ENCODE data around the gene CEACAM7.

CEACAM7 gene

DNA sequence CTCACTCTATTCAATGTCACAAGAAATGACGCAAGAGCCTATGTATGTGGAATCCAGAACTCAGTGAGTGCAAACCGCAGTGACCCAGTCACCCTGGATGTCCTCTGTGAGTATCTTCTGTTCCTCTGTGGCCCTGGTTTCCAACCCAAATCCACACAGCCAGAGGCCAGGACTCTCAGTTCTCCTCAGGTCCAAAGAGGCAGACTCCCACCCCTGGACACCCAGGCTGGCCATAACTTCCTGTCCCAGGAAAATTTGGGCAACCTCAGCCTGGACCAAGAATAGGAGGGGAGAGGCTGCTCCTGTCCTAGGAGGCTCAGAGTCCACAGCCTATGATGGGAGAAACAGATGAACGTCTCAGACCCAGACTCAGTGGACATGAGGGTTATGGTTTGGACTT lies 32.0 kb upstream of the CEACAM7 start (continued):
- no peak for TF ChIP-seq ZNF510 (tag by site-specific recombination; IDR thresholded peaks at IDR 0.05; ENCODE audit: insufficient replicate concordance)
- TF ChIP-seq, protein P1, sequence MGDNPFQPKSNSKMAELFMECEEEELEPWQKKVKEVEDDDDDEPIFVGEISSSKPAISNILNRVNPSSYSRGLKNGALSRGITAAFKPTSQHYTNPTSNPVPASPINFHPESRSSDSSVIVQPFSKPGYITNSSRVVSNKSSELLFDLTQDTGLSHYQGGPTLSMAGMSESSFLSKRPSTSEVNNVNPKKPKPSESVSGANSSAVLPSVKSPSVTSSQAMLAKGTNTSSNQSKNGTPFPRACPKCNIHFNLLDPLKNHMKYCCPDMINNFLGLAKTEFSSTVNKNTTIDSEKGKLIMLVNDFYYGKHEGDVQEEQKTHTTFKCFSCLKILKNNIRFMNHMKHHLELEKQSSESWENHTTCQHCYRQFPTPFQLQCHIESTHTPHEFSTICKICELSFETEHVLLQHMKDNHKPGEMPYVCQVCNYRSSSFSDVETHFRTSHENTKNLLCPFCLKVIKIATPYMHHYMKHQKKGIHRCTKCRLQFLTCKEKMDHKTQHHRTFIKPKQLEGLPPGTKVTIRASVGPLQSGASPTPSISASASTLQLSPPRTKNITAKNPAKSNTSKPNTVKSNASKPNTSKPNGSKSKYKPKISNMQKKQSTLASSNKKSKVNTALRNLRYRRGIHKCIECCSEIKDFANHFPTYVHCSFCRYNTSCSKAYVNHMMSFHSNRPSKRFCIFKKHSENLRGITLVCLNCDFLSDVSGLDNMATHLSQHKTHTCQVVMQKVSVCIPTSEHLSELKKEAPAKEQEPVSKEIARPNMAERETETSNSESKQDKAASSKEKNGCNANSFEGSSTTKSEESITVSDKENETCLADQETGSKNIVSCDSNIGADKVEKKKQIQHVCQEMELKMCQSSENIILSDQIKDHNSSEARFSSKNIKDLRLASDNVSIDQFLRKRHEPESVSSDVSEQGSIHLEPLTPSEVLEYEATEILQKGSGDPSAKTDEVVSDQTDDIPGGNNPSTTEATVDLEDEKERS (tag by site-specific recombination; IDR thresholded peaks at IDR 0.05) = no peak

DNA sequence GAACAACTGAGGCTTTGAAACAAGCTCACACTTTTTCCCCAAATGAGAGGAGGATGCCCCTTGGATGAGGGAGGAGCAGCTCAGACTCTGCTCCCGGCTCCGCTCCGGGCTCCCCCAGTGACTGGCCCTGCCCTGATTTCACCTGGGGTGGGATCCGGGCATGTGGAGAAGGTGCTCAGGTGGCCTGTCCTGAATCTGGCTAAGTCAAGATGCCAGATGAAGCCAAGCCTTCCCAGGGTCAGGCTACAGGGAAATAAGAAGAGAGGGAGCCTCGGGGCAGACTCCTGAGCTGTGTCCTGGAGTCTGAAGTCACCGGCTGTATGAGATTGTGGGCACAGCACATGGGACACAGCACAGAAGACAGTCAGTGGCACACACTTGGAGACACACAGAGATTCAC lies 30.7 kb upstream of the CEACAM7 start:
- Histone ChIP-seq H3K27ac (ENCODE audit: extremely low read depth, low read depth, low read length) (no peak overlapping the region), H3K4me1 (ENCODE audit: control insufficient read depth, insufficient read depth, low read length) (no peaks in the 10 kb centered on the region), H3K9me3 (ENCODE audit: control insufficient read depth, insufficient read depth, low read depth, low read length) (no peaks in the 10 kb centered on the region), H3K4me3 (ENCODE audit: low read depth, low read length) (no peak overlapping the region), H3K36me3 (ENCODE audit: control insufficient read depth in 2 of 2, insufficient read depth in 1 of 2, low read length in 2 of 2) (no peaks in the 10 kb centered on the region)
- TF ChIP-seq HOXA7 (CRISPR knock-in tag; IDR thresholded peaks at IDR 0.05; ENCODE audit: borderline replicate concordance) = no peak
- no peak for TF ChIP-seq ZNF133 (tag by site-specific recombination; IDR thresholded peaks at IDR 0.05)
- no peak for TF ChIP-seq PRDM1 (tag by site-specific recombination; IDR thresholded peaks at IDR 0.05)
- CTCF ChIA-PET = interaction anchor here (0.6 to 5.7 kb wide), 6 partner anchors 12 to 459 kb away, joined by 3 to 94 read pairs (median 4); partner anchors contain the start of gene CEACAM5
- POLR2A ChIA-PET = no interaction called here

DNA sequence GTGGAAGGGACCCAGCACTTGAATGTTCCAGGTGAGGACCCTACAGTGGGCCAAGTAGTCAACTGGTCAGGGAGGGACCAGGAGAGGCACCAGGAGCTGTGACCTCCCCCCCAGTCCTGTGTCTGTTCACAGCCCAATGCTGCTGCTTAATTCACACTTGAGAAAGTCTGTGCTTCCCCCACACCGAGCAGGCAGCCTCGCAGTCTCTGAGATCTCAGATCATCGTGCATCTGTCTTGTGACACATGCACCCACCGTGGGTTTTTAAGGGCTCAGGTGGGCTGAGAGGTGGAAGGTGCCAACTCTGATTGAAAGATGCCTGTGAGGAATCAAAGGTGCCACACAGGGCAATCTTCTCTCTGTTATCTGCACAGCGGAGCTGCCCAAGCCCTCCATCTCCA lies 26.5 kb upstream of the CEACAM7 start:
- Histone ChIP-seq H3K36me3 (ENCODE audit: control insufficient read depth in 2 of 2, insufficient read depth in 1 of 2, low read length in 2 of 2) (no peaks in the 10 kb centered on the region), H3K27ac (ENCODE audit: extremely low read depth, low read depth, low read length) (no peak overlapping the region), H3K4me3 (ENCODE audit: low read depth, low read length) (no peak overlapping the region), H3K9me3 (ENCODE audit: control insufficient read depth, insufficient read depth, low read depth, low read length) (no peaks in the 10 kb centered on the region), H3K4me1 (ENCODE audit: control insufficient read depth, insufficient read depth, low read length) (no peaks in the 10 kb centered on the region)
- CTCF ChIA-PET = interaction anchor here (0.6 to 5.7 kb wide), 4 partner anchors 8 to 265 kb away, joined by 3 to 94 read pairs (median 6); partner anchors contain the start of gene CEACAM5
- POLR2A ChIA-PET = no interaction called here
- no peak for TF ChIP-seq PRDM1 (tag by site-specific recombination; IDR thresholded peaks at IDR 0.05)
- no peak for TF ChIP-seq ZNF311 (tag by site-specific recombination; IDR thresholded peaks at IDR 0.05; ENCODE audit: borderline replicate concordance)
- TF ChIP-seq ZBTB17 (tag by site-specific recombination; IDR thresholded peaks at IDR 0.05) = no peak
- TF ChIP-seq, protein P2, sequence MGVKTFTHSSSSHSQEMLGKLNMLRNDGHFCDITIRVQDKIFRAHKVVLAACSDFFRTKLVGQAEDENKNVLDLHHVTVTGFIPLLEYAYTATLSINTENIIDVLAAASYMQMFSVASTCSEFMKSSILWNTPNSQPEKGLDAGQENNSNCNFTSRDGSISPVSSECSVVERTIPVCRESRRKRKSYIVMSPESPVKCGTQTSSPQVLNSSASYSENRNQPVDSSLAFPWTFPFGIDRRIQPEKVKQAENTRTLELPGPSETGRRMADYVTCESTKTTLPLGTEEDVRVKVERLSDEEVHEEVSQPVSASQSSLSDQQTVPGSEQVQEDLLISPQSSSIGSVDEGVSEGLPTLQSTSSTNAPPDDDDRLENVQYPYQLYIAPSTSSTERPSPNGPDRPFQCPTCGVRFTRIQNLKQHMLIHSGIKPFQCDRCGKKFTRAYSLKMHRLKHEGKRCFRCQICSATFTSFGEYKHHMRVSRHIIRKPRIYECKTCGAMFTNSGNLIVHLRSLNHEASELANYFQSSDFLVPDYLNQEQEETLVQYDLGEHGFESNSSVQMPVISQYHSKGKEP (tag by site-specific recombination; IDR thresholded peaks at IDR 0.05) = no peak

DNA sequence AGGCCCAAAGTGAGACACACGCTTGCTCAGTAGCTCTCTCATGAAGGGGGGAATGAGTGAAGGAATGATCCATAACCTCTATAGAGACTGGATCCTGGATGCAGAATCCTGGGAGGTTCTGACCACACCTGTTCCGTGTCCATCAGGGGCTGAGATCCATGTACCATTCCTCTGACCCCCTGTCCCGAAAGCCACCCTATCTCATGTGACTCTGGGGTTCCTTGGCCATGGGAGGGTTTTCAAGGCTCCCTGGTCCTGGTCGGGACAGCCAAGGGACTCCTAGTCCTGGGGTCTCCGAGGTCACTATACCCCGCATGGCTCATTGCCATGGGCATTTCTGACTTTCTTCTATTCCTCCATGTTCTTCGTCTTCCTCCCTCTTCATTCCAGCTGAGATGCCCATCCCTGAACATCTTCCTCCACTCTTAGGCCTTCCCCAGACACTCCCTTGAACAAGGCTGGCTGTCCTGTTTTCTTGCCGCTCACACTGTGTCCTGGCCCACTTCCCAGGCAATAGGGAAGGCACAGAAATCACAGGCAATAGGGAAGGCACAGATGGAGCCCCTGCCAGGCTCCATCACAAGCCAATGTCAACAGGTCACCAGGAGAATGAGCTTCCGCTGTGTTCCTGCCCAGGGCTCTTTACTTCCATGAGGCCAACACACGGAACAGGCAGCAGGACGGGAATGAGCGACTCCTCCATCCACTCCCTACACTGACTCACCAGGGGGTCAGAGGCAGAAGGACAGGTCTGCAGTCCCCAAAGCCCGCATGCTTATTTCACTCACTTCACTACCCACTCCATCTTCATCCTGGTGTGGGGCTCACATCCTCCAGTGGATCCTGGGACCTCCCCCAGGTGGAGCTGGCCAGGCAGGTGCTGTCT lies 23.5 kb upstream of the CEACAM7 start:
- Histone ChIP-seq H3K4me3 (ENCODE audit: low read depth, low read length) (no peak overlapping the region), H3K9me3 (ENCODE audit: control insufficient read depth, insufficient read depth, low read depth, low read length) (no peaks in the 10 kb centered on the region), H3K4me1 (ENCODE audit: control insufficient read depth, insufficient read depth, low read length) (no peaks in the 10 kb centered on the region), H3K27ac (ENCODE audit: extremely low read depth, low read depth, low read length) (no peak overlapping the region), H3K36me3 (ENCODE audit: control insufficient read depth in 2 of 2, insufficient read depth in 1 of 2, low read length in 2 of 2) (no peaks in the 10 kb centered on the region)
- ChIA-PET CTCF (interaction anchor here (1.1 to 2.8 kb wide), 6 partner anchors 10 to 42 kb away, joined by 3 to 12 read pairs (median 4); no protein-coding TSS in a partner anchor), POLR2A (no interaction called here)
- TF ChIP-seq, protein P3, sequence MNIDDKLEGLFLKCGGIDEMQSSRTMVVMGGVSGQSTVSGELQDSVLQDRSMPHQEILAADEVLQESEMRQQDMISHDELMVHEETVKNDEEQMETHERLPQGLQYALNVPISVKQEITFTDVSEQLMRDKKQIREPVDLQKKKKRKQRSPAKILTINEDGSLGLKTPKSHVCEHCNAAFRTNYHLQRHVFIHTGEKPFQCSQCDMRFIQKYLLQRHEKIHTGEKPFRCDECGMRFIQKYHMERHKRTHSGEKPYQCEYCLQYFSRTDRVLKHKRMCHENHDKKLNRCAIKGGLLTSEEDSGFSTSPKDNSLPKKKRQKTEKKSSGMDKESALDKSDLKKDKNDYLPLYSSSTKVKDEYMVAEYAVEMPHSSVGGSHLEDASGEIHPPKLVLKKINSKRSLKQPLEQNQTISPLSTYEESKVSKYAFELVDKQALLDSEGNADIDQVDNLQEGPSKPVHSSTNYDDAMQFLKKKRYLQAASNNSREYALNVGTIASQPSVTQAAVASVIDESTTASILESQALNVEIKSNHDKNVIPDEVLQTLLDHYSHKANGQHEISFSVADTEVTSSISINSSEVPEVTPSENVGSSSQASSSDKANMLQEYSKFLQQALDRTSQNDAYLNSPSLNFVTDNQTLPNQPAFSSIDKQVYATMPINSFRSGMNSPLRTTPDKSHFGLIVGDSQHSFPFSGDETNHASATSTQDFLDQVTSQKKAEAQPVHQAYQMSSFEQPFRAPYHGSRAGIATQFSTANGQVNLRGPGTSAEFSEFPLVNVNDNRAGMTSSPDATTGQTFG (tag by site-specific recombination; IDR thresholded peaks at IDR 0.05; ENCODE audit: borderline replicate concordance) = no peak
- no peak for TF ChIP-seq ZNF791 (tag by site-specific recombination; IDR thresholded peaks at IDR 0.05)
- no peak for TF ChIP-seq ZNF114 (tag by site-specific recombination; IDR thresholded peaks at IDR 0.05)
- no peak for TF ChIP-seq ZNF530 (tag by site-specific recombination; IDR thresholded peaks at IDR 0.05; ENCODE audit: low read depth)
- TF ChIP-seq, protein P4, sequence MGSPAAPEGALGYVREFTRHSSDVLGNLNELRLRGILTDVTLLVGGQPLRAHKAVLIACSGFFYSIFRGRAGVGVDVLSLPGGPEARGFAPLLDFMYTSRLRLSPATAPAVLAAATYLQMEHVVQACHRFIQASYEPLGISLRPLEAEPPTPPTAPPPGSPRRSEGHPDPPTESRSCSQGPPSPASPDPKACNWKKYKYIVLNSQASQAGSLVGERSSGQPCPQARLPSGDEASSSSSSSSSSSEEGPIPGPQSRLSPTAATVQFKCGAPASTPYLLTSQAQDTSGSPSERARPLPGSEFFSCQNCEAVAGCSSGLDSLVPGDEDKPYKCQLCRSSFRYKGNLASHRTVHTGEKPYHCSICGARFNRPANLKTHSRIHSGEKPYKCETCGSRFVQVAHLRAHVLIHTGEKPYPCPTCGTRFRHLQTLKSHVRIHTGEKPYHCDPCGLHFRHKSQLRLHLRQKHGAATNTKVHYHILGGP (tag by site-specific recombination; IDR thresholded peaks at IDR 0.05) = no peak
- TF ChIP-seq SCRT1 (tag by site-specific recombination; IDR thresholded peaks at IDR 0.05; ENCODE audit: borderline replicate concordance) = 0 out of 2 replicates have a peak, but pooled peaks have one; percentile 18
- peak; percentile 55 for TF ChIP-seq SCRT2 (tag by site-specific recombination; IDR thresholded peaks at IDR 0.05)
